ENCODE results near the gene GPRC5A. TPM values are rescaled to one million over a fixed set of nuclear protein-coding genes. Genes with fewer than 3 reads are reported as not detected.

The GPRC5A gene
- total and polyA plus RNA-seq, 2 of the 8 experiments (the other 6 are each of a cell fraction or from before 2014, with no cell fraction given), result 1.0 to 1.4 TPM

- H4K91ac ChIP-seq (replicated peaks; ENCODE audit: insufficient read length, low read length), result no peak overlapping the region
- no peak overlapping the region for H2AK5ac ChIP-seq (ENCODE audit: low read depth, low read length)
- H3K4me3 ChIP-seq (ENCODE audit: extremely low read depth in 1 of 4, insufficient read depth in 2 of 4, low read depth in 3 of 4, low read length in 4 of 4), result no peak overlapping the region
- H4K5ac ChIP-seq (ENCODE audit: insufficient read length, low read depth, low read length), result no peak overlapping the region
- H3K79me1 ChIP-seq (ENCODE audit: low read depth, low read length), result no peaks in the 10 kb centered on the region
- H2BK5ac ChIP-seq (ENCODE audit: low read depth, low read length), result no peak overlapping the region
- POLR2A ChIA-PET (ENCODE audit: partially characterized antibody), result no interaction called here
- no peak overlapping the region for H2BK20ac ChIP-seq (ENCODE audit: low read length)
- H4K8ac ChIP-seq (ENCODE audit: extremely low read depth, insufficient read depth, low read length), result no peak overlapping the region
- H3K18ac ChIP-seq (ENCODE audit: extremely low read depth, low read length), result no peak overlapping the region
- no peak overlapping the region for H3K14ac ChIP-seq (ENCODE audit: insufficient read length)
- FAIRE-seq (no peak), DNase-seq (ENCODE audit: low read depth in 1 of 2, low spot score in 2 of 2) (no peak)
- H2BK120ac ChIP-seq (replicated peaks; ENCODE audit: low read depth, low read length), result no peak overlapping the region
- H3K27me3 ChIP-seq (replicated peaks in 1 of 4; ENCODE audit: control insufficient read depth in 3 of 4, extremely low read depth in 1 of 4, insufficient read depth in 3 of 4, low read length in 3 of 4), result no peaks in the 10 kb centered on the region
- H2AFZ ChIP-seq (ENCODE audit: low read length), result no peak overlapping the region
- H3K9me3 ChIP-seq (ENCODE audit: insufficient read depth in 2 of 2, low read depth in 1 of 2, low read length in 1 of 2), result no peaks in the 10 kb centered on the region
- CTCF ChIA-PET (ENCODE audit: partially characterized antibody), result interaction anchor here (0.6 to 5.6 kb wide), 6 partner anchors 11 to 598 kb away, joined by 3 to 30 read pairs (median 6); partner anchors contain the start of gene GSG1
- no peak overlapping the region for H3K27ac ChIP-seq (ENCODE audit: low read depth, low read length)
- H3K4ac ChIP-seq (replicated peaks; ENCODE audit: insufficient read length, low read depth, low read length), result no peak overlapping the region
- 62% methylated on average over 3 of the region's 3 CpGs; no CpG with 5 or more reads in 1 of the 2 experiments for WGBS, 2 experiments (ENCODE audit: extremely low coverage in 1 of 2, insufficient coverage in 1 of 2, insufficient read length in 1 of 2, insufficient replicate concordance in 2 of 2, low coverage in 1 of 2, low lambda C conversion rate in 2 of 2, missing lambda C conversion rate in 1 of 2)
- H3K23ac ChIP-seq (ENCODE audit: insufficient read length), result no peak overlapping the region
- H2BK12ac ChIP-seq (ENCODE audit: low read depth, low read length), result no peak overlapping the region
- no peaks in the 10 kb centered on the region for H3K4me1 ChIP-seq (replicated peaks in 1 of 4; ENCODE audit: control insufficient read depth in 3 of 4, insufficient read depth in 4 of 4, low read length in 3 of 4)
- no peaks in the 10 kb centered on the region for H4K20me1 ChIP-seq (replicated peaks in 1 of 2; ENCODE audit: control insufficient read depth in 1 of 2, insufficient read depth in 2 of 2, low read length in 2 of 2)
- H2BK15ac ChIP-seq (ENCODE audit: low read length), result no peak overlapping the region
- H3K9ac ChIP-seq (replicated peaks in 1 of 4; ENCODE audit: extremely low read depth in 1 of 4, low read depth in 3 of 4, low read length in 3 of 4), result no peak overlapping the region
- H3K56ac ChIP-seq (replicated peaks; ENCODE audit: insufficient read length, low read depth, low read length), result no peak overlapping the region
- H3K4me2 ChIP-seq (ENCODE audit: insufficient read depth in 1 of 2, low read depth in 2 of 2, low read length in 2 of 2), result no peak overlapping the region
- no peaks in the 10 kb centered on the region; a peak in 2 of 8 replicates for H3K36me3 ChIP-seq (ENCODE audit: control insufficient read depth in 2 of 4, insufficient read depth in 4 of 4, low read length in 3 of 4)
- no peaks in the 10 kb centered on the region for H3K23me2 ChIP-seq (ENCODE audit: low read depth, low read length)
- H3K79me2 ChIP-seq (ENCODE audit: control insufficient read depth in 1 of 2, insufficient read depth in 2 of 2, low read length in 2 of 2), result no peaks in the 10 kb centered on the region
- TF ChIP-seq TEAD4 (IDR thresholded peaks at IDR 0.05; ENCODE audit: low read depth, low read length), result no peak
- TF ChIP-seq GABPA (IDR thresholded peaks at IDR 0.05; ENCODE audit: borderline replicate concordance, insufficient read depth, low read length), result no peak
- no peak for TF ChIP-seq USF2 (IDR thresholded peaks at IDR 0.05; ENCODE audit: low read length)
- TF ChIP-seq BACH1 (IDR thresholded peaks at IDR 0.05; ENCODE audit: low read length), result no peak
- no peak for TF ChIP-seq SP4 (IDR thresholded peaks at IDR 0.05; ENCODE audit: low read length)
- TF ChIP-seq BCL11A (IDR thresholded peaks at IDR 0.05; ENCODE audit: low read depth in 2 of 2, low read length in 2 of 2), result no peak
- no peak for TF ChIP-seq KDM1A (IDR thresholded peaks at IDR 0.05; ENCODE audit: borderline replicate concordance, low read length)
- no peak for TF ChIP-seq ATF3 (IDR thresholded peaks at IDR 0.05; ENCODE audit: insufficient read depth, low read depth, low read length)
Observed at GRCh38 chr12:12853435-12853834, 37.9 kb upstream of the GPRC5A start.
